GDM1 (cell line): Measurements from ENCODE around the gene WEE1.
A peak's percentile ranks its signal among the peaks of the same experiment; 100 is the strongest.

Source experiments
- DNase-seq: peaks from one replicate; lab custom pipeline; 2025; lab: John Stamatoyannopoulos, UW

WEE1 gene

DNA sequence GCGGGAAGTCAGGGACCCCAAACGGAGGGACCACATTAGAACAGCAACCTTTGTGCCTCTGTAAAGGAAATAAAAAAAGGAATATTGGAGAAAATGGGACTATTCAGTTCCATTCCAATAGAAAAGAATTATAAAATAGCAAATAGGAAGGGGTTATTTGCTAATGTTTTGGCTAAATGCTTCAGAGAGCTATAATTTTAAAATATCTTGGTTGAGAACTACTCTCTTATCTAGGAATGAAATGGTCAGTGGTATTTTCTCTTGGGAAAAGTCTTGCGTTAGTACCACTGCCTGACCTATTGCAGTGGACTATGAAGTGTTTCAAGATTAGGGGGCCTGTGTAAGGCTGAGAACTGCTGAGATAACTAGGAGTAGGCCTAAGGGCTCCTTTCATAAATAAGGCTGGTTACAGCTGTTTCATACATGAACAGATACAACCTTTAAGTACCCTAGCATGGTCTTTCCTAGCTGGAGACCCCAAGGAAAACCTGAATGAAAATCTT is 6.9 kb upstream of the WEE1 start:
- no peak for DNase-seq

- DNase-seq = no peak
These were observed 6.1 kb upstream of the WEE1 start for GRCh38 chr11:9567401-9567800.

GRCh38 chr11:9568161-9568853 is 5.2 kb upstream of the WEE1 start:
- DNase-seq = no peak

DNA sequence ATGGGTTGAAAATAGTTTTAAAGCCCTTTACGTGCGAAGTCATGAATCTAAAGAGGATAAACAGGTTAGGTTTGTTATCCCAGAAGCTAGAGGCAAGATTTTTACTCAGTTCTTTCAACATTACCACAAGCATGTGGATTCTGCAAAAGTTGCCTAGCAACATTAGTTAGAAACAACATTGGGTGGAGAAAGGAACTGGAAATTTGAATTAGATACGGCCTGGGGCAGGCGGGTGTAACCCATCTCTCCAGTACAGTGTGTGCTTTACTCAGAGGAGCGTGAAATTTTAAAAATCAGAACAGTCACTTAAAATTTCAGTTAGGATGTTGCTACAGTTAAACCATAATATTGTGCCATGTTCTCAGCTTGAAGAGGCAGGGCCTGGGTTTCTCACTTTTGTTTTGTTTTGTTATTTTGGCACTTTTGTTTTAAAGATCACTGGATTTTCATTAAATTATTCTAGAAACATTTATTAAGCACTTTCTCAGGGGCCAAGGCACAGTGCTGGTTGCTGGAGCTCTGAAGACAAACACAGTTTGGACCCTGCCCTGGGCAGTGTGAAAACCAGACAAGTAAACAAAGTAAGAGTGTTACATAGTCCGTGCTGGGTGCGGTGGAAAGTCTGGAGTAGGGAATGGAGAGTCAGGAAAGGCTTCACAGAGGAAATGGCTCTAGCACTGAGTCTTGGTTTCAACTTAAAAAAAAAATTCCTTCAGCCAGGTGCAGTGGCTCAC is 4.4 kb upstream of the WEE1 start:
- DNase-seq = no peak

DNA sequence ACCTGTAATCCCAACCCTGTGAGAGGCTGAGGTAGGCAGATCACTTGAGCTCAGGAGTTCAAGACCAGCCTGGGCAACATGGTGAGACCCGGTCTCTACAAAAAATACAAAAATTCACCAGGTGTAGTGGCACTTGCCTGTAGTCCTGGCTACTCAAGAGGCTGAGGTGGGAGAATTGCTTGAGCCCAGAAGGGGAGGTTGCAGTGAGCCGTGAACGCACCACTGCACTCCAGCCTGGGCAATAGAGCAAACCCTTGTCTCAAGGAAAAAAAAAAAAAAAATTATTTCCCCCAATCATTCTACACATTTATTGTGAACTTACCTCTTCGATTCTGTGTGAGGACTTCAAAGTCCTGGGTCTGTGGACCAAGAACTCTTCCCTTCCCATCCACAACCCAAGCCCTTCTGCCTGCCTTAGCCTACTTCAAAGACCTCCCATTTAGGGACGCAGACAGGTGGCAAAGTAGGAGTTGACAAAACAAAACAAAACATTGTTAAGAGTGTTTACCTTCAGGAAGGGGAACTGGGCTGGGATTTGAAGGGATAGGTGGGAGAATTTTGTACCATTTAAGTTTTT is 3.8 kb upstream of the WEE1 start:
- no peak for DNase-seq

GRCh38 chr11:9570313-9571025 is 3.0 kb upstream of the WEE1 start:
- no peak for DNase-seq

DNA sequence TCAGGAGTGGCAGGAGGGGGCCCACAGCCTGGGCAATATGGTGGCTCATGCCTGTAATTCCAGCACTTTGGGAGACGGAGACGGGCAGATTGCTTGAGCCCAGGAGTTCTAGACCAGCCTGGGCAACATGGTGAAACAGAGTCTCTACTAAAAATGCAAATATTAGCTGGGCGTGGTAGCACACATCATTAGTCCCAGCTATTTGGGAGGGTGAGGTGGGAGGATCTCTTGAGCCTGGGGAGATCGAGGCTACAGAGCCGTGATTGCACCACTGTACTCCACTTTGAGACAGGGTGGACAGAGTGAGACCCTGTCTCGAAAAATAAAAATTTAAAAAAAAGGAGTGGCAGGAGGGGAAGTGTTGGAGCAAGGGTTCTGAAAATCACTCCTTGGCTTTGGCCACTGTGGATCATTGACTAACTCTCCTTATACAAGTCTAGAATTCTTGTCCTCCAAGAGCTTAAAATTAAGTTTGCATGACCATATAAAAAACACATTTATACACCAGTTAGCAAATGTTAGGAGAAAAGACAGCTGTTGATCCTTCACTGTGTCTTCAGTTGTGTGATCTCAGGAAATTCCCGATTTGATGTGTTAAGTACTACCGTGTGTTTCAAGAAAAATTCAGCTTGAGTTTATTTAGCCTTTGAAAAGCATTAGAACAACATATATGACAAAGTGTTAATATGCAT is 2.3 kb upstream of the WEE1 start:
- no peak for DNase-seq

GRCh38 chr11:9571763-9572115 is 1.7 kb upstream of the WEE1 start:
- no peak for DNase-seq

- DNase-seq = no peak
These were observed 528 bp downstream of the WEE1 start for GRCh38 chr11:9573775-9574621.

DNA sequence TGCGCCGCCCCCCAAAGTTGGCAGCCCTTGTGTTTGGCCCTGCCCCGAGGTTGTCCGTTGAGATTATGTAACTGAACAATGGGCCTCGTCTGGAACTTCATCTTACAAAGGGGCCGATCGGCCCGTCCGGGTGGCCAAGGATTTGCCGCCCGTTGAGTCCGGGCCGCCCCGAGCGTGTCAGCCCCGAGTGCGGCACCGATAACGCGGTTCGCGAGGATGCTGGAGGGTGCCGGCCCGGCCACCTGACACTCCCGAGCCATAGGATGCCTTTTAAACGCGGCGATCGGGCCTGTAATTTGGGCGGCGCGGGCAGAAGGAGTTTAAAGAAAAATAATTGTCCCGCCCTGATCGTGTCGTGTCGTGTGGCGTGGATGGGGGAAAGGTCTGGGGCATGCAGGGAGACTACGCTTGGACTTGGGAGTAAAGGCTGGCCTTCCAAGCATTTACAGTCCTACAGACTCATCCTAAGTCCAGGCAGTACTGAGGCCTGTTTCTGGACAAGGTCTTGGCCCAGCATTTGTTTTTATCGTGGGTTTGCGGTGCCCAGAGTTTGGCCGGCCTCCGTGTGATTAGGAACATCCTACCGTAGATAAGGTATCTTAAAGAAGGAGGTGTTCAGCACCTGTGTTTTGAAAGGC is 1.3 kb downstream of the WEE1 start:
- DNase-seq = no peak

DNA sequence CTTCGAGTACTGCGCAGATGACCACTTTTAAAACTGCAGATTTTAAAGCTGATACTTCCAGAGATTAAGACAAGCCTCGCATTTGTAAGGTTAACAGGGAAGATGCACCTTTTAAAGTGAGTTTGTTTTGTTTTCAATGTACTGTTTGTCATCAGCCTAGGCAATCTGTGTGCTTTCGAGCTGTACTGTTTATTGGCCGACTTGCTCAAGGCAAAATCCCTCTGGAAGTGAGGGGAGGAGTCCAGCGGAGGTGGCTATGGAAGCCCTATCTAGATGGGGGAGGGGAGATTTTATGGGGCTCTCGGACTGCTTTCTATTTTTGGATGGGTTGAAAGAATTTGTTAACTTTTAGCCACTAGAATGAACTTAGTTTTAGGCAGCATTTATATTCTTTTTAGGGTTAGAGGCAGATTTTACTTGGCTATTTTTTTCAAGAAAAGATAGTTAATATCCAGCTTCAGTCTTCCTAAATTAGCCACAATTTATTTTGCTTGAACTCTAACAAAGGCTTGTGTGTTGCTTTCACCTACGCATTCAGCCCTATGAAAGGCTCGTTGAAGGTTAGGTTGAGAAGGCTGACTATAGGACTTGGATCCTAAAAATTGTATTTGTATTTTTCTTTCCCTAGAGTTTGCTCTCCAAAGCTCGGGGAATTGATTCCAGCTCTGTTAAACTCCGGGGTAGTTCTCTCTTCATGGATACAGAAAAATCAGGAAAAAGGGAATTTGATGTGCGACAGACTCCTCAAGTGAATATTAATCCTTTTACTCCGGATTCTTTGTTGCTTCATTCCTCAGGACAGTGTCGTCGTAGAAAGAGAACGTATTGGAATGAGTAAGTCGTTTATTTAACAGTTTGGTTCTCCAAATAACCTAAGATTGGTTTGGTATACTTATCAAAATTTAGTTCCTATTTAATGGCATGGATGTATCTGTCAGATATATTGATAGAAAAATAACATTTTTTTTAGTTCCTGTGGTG is 2.1 kb downstream of the WEE1 start:
- peak; percentile 14 for DNase-seq

- DNase-seq = no peak
These were observed 3.4 kb downstream of the WEE1 start for GRCh38 chr11:9576701-9577381.

GRCh38 chr11:9577556-9577955 is 4.1 kb downstream of the WEE1 start:
- no peak for DNase-seq

- DNase-seq = no peak
These were observed 7.4 kb downstream of the WEE1 start for GRCh38 chr11:9580894-9581293.

DNA sequence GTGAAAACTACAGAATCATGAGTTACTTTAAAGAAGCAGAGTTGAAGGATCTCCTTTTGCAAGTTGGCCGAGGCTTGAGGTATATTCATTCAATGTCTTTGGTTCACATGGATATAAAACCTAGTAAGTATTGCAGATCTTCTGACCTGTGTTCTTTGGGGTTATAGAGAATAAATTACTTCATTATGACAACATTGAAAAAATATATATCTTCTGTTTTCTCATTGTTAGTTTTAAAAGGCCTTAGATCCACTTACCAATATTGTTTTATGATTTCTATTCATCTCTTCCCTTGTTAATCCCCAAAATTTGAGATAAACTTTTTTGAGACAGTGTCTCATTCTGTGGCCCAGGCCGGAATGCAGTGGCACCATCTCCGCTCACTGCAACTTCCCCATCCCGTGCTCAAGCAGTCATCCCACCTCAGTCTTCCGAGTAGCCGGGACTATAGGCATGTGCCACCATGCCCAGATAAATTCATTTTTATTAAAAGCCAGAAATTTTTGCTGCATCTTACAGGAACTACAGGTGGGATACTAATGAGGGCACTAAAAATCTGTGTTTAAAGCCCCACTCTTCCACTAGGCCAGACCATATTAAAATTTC is 8.2 kb downstream of the WEE1 start:
- no peak for DNase-seq

- no peak for DNase-seq
These were observed 17.2 kb downstream of the WEE1 start for GRCh38 chr11:9590717-9591116.

DNA sequence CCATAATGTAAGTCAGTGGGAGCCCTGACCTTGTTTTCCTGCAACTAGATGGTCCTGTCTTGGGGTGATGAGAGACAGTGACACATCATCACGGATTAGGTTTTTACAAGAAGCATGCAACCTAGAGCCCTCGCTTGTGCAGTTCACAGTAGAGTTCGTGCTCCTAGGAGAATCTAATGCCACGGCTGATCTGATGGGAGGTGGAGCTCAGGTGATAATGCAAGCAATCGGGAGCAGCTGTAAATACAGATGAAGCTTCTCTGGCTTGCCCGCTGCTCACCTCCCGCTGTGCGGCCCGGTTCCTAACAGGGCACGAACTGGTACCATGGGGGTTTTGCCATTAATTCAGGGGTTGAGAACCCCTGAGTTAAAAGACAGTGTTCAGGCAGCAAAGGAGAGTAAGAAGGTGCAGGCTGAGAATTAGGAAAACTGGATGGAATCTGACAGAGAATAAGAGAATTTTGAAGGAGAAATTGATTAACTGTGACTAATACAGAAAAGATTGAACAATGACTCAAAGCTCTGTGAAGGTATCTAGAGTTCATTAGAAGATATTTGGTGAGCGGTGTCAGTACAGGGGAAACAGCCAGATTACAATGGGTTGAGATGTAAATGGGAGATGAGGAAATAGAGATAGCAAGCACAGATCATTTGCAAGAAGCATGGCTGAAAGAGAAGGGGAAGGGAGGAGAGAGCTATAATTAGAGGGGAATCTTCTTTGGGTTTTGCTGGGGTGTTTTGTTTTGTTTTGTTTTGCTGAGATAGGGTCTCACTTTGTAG is 21.0 kb downstream of the WEE1 start:
- DNase-seq = no peak
